Activated naive CD4-positive, alpha-beta T cell treated with anti-CD3 and anti-CD28 coated beads, Interleukin-2, amount 50 U/mL, for 24 hours (primary cell): Measurements from ENCODE around the gene PRKN.
A peak's percentile ranks its signal among the peaks of the same experiment; 100 is the strongest.
"Not testable (repeated sequence)": the region's sequence is repeated elsewhere in the genome, so short reads cannot be mapped to it uniquely, and the experiment has no call there.

Source experiments
- H3K27ac Mint-ChIP-seq: one replicate; pipeline ENCODE4 v1.8.0; 2021; ENCODE audit warnings: mild to moderate bottlenecking, mixed read lengths
- H3K27me3 Mint-ChIP-seq: one replicate; pipeline ENCODE4 v1.8.0; 2021; ENCODE audit warnings: mixed read lengths
- H3K36me3 Mint-ChIP-seq: one replicate; pipeline ENCODE4 v1.8.0; 2021; ENCODE audit warnings: mixed read lengths
- H3K4me1 Mint-ChIP-seq: one replicate; pipeline ENCODE4 v1.8.0; 2021; ENCODE audit warnings: mixed read lengths
- H3K4me3 Mint-ChIP-seq: one replicate; pipeline ENCODE4 v1.8.0; 2021; ENCODE audit warnings: mild to moderate bottlenecking, mixed read lengths
- H3K9me3 Mint-ChIP-seq: one replicate; pipeline ENCODE4 v1.8.0; 2021; ENCODE audit warnings: mixed read lengths

PRKN gene

DNA sequence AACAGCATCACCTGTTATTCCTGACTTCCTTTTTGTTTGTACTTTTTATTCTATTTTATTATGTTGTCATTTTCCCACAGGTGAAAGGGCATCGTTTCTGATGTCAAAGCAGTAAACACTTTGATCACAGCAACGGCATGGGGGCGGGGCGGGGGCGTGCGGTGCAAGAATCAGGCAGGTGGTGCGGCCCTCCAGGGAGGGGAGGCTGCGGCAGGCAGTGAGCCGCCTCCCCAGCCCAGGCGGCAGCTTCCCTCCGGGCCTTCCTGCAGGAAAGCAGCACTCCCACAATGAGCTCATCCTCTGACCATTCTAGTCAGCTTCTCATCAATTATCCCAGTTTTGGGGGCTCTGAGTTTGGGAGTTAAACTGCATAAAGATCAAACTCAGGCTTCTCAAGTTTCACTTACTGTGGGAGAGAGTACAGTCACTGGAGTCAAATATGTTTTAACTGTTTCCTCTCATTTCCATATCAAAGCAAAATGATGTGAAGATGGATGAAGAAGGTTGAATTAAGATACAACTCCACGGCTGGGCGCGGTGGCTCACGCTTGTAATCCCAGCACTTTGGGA, 845.3 kb downstream of the PRKN start:
- Mint-ChIP-seq H3K36me3 (no peaks in the 10 kb centered on the region), H3K4me3 (no peak overlapping the region), H3K27ac (no peak overlapping the region), H3K4me1 (no peaks in the 10 kb centered on the region), H3K27me3 (no peaks in the 10 kb centered on the region), H3K9me3 (no peaks in the 10 kb centered on the region)

DNA sequence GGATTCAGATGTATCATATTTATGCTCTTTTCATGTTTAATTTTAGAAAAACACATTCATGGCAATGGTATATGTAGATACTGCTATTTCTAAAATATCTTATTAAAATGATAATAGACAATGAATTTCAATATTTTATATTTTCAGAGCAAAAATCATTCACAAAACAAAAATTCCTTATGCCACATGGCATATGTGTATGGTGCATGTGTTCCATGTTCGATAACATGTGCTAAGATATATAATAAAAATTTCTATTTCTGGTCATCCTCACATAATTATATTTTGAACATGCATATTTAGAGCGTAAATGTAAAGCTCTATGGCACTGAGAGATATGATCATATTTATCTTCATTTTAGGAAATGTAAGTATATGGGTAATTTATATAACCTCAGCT, 847.5 kb downstream of the PRKN start:
- no peaks in the 10 kb centered on the region for H3K4me1 Mint-ChIP-seq
- no peak overlapping the region for H3K4me3 Mint-ChIP-seq
- no peak overlapping the region for H3K27ac Mint-ChIP-seq
- no peaks in the 10 kb centered on the region for H3K27me3 Mint-ChIP-seq
- no peaks in the 10 kb centered on the region for H3K9me3 Mint-ChIP-seq
- H3K36me3 Mint-ChIP-seq, result no peaks in the 10 kb centered on the region

DNA sequence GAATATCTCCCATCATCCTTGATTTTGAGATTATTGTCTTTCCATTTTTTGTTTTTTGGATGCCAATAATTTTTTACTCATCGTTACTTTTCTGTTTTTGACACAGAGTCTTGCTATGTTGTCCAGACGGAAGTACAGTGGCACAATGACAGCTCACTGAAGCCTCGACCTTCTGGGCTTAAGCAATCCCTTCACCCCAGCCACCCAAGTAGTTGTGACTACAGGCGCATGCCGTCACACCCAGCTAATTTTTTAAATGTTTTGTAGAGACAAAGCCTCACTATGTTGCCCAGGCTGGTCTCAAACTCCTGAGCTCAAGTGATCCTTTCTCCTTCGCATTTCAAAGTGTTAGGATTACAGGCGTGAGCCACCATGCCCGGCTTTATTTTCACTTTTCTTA, 851.3 kb downstream of the PRKN start:
- H3K27ac Mint-ChIP-seq, result no peak overlapping the region
- no peaks in the 10 kb centered on the region for H3K4me1 Mint-ChIP-seq
- H3K36me3 Mint-ChIP-seq, result no peaks in the 10 kb centered on the region
- no peaks in the 10 kb centered on the region for H3K27me3 Mint-ChIP-seq
- no peak overlapping the region for H3K4me3 Mint-ChIP-seq
- H3K9me3 Mint-ChIP-seq, result no peaks in the 10 kb centered on the region

DNA sequence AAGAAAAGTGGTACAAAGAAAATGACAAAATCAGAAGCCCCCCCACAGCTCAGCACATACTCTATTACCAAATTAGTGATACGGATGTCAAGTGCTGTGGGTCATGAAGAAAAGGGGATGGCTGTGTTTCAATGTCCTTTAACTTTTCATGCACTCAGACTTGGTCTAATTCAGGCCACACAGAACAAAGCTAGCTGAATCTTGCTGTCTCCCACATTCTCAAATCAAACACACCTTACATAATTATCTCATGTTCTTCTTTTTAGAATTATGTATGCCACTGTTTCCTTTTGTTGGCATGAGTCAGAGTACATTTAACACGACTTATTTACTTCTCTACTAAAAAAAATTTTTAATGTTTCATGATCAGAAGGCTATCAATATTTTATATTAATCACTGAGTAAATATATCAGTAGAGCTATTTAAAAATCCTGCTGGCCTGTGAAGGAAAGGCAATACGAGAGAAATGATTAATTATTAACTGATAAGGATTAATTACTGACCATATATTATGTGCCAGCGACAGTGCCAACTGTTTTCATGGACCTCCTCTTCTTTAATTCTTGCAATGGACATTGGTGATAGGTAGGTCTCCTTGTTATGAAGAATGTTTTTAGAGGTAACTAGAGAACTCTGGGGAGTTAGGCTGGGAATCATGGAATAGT, 857.2 kb downstream of the PRKN start:
- Mint-ChIP-seq H3K27ac (no peak overlapping the region), H3K9me3 (no peaks in the 10 kb centered on the region), H3K4me1 (no peaks in the 10 kb centered on the region), H3K4me3 (no peak overlapping the region), H3K27me3 (no peaks in the 10 kb centered on the region), H3K36me3 (peaks cover 4% of the 10 kb centered on the region)

DNA sequence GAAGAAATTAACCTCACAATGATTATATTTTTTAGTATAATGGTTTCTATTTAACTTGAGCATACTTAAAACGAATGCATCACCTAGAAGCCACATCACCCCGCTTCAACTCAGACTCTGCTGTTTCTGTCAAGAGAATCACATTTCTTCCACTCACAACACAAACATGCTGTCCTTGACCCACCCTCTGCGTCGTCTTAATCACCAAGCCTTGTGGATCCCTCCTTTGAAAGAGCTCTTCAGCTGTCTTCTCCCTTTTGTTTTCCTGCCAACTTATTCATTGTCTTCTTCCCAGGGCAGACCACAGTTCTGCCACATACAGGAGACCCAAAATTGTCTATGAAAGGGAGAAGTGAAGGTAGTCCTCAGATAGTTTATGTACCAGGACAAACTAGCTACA, 858.1 kb downstream of the PRKN start:
- no peaks in the 10 kb centered on the region for H3K9me3 Mint-ChIP-seq
- H3K36me3 Mint-ChIP-seq, result peaks cover 4% of the 10 kb centered on the region
- no peak overlapping the region for H3K27ac Mint-ChIP-seq
- no peaks in the 10 kb centered on the region for H3K27me3 Mint-ChIP-seq
- no peak overlapping the region for H3K4me3 Mint-ChIP-seq
- H3K4me1 Mint-ChIP-seq, result no peaks in the 10 kb centered on the region

DNA sequence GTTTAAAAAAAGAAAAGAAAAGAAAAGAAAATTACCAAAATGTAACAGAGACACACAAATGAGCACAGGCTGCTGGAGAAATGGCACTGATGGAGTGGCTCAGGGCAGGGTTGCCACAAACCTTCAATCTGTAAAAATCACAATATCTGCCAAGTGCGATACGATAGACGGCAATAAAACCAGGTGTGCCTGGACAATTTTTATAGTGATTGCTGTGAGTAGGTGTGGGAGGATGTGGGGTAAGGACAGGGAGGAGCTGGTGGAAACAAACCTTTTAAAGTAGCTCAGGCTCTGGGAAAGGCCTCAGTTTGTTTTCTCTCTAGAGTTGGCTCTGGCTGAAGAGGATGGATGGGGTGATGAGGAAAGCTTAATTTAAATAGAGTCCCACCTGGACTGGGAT, 861.0 kb downstream of the PRKN start:
- no peaks in the 10 kb centered on the region for H3K9me3 Mint-ChIP-seq
- no peaks in the 10 kb centered on the region for H3K27me3 Mint-ChIP-seq
- H3K4me1 Mint-ChIP-seq, result no peaks in the 10 kb centered on the region
- H3K4me3 Mint-ChIP-seq, result no peak overlapping the region
- no peak overlapping the region for H3K27ac Mint-ChIP-seq
- peaks cover 4% of the 10 kb centered on the region for H3K36me3 Mint-ChIP-seq

DNA sequence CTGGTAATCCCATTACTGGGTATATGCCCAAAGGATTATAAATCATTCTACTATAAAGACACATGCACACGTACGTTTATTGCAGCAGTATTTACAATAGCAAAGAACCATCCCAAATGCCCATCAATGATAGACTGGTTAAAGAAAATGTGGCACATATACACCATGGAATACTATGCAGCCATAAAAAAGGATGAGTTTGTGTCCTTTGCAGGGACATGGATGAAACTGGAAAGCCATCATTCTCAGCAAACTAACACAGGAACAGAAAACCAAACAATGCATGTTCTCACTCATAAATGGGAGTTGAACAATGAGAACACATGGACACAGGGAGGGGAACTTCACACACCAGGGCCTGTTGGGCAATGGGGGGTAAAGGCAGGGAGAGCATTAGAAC, 866.5 kb downstream of the PRKN start:
- H3K9me3 Mint-ChIP-seq, H3K27me3 Mint-ChIP-seq, H3K36me3 Mint-ChIP-seq, H3K4me1 Mint-ChIP-seq, H3K4me3 Mint-ChIP-seq: not testable (repeated sequence)
- peak overlapping the region; percentile 74 for H3K27ac Mint-ChIP-seq

DNA sequence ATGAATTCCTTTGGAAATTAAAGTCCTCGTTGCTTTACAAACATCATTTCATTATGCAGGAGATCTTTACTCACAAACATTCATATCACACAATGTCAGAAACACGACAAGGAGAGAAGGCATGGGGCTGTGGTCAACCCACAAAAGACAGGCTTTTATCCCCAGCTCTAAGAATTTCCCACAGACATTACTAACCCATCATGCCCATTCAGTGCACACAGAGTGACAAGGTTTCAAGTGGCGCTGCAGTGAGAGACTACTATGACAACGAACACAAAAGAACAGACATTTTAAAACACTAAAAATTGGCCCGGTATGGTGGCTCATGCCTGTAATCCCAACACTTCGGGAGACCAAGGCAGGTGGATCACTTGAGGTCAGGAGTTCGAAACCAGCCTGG, 873.9 kb downstream of the PRKN start:
- Mint-ChIP-seq H3K4me3 (no peak overlapping the region), H3K27me3 (no peaks in the 10 kb centered on the region), H3K27ac (no peak overlapping the region), H3K4me1 (no peaks in the 10 kb centered on the region), H3K36me3 (no peaks in the 10 kb centered on the region), H3K9me3 (no peaks in the 10 kb centered on the region)

DNA sequence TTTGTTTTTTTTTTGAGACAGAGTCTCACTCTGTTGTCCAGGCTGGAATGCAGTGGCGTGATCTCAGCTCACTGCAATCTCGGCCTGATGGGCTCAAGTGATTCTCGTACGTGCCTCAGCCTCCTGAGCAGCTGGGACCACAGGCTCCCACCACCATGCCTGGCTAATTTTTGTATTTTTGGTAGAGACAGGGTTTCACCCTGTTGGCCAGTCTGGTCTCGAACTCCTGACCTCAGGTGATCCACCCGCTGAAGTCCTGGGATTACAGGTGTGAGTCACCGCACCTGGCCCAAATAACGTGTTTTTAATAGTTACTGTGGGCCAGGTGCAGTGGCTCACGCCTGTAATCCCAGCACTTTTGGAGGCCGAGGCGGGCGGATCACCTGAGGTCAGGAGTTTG, 876.1 kb downstream of the PRKN start:
- not testable (repeated sequence) for H3K4me3 Mint-ChIP-seq, H3K27me3 Mint-ChIP-seq, H3K36me3 Mint-ChIP-seq, H3K9me3 Mint-ChIP-seq, H3K4me1 Mint-ChIP-seq, H3K27ac Mint-ChIP-seq

DNA sequence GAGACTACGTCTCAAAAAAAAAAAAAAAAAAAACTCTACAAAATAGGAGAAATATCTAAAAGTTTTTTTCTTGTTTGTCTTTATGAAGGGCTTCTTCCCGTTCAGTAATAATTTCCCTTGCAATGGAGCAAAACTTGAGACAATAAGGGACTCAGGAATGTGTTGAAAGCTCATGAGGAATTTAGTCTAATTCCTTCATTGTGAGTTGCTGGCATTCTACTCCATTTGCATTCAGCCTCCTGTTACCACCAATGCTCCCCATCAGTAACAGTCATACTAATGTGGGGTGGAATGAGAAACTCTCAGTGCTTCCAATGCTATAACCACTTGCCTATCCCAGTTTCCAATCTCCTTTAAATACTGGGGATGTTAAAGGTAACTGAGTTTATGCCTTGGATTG, 877.0 kb downstream of the PRKN start:
- Mint-ChIP-seq H3K9me3 (no peaks in the 10 kb centered on the region), H3K36me3 (no peaks in the 10 kb centered on the region), H3K27me3 (no peaks in the 10 kb centered on the region), H3K27ac (no peak overlapping the region), H3K4me3 (no peak overlapping the region), H3K4me1 (no peaks in the 10 kb centered on the region)

DNA sequence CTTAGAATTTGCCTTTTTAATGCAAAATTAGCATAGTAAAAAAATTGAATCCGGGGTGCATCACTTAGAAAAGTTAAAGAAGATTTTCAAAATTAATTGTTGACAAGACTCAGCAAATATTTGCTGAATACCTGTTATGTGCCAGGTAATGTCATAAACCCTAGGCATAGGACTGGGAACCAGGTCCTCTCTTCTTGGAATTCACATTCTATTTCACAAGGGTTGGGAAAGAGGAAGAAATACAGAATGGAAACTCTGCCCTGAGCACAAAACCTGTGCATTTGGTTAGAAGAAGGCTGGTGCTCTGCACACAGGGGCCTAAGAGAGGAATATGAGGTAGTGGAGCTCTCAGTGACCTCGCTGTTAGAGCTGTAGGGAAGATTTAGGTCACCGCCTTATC, 879.9 kb downstream of the PRKN start:
- Mint-ChIP-seq H3K4me3 (no peak overlapping the region), H3K36me3 (no peaks in the 10 kb centered on the region), H3K27ac (no peak overlapping the region), H3K27me3 (no peaks in the 10 kb centered on the region), H3K9me3 (no peaks in the 10 kb centered on the region), H3K4me1 (no peaks in the 10 kb centered on the region)

DNA sequence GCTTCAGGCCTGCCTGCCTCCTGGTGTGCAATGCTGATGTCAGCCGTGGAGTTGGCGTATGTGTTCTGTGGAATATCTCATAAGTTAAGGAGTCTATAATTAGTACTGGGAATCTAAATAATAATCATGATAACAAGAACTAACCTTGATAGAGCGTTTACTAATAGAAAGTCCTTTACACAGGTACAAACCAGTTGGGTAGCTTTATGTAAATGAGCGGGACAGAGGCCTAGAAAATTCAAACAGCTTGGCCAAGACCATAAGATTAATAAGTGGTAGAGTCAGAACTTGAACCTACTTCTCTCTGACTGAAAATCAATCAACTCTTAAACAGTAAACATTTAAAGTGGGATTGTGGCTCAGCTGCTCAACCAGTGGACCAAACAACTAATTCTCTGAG, 882.8 kb downstream of the PRKN start:
- H3K4me1 Mint-ChIP-seq, result no peaks in the 10 kb centered on the region
- no peaks in the 10 kb centered on the region for H3K9me3 Mint-ChIP-seq
- H3K36me3 Mint-ChIP-seq, result no peaks in the 10 kb centered on the region
- H3K27me3 Mint-ChIP-seq, result no peaks in the 10 kb centered on the region
- no peak overlapping the region for H3K27ac Mint-ChIP-seq
- H3K4me3 Mint-ChIP-seq, result no peak overlapping the region

DNA sequence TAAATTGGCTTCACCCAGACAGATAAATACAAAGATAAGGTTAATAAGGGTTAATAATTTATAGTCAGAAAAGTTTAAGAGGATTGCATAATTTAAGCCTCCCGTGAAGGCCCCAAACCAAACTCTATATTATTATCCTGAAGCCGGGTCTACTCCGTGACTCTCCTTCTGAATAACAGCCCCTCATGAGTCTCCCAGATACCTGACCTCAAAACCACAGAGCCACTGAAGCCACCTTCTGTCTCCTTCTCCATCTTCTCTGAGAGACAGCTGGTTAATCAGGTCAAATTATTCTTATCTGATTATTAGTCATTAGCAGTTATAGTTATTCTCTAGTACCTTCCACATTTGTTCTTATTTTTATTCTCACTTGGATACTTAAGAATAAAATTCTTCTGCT, 884.5 kb downstream of the PRKN start:
- no peaks in the 10 kb centered on the region for H3K4me1 Mint-ChIP-seq
- no peak overlapping the region for H3K4me3 Mint-ChIP-seq
- H3K9me3 Mint-ChIP-seq, result no peaks in the 10 kb centered on the region
- no peaks in the 10 kb centered on the region for H3K36me3 Mint-ChIP-seq
- no peak overlapping the region for H3K27ac Mint-ChIP-seq
- no peaks in the 10 kb centered on the region for H3K27me3 Mint-ChIP-seq

DNA sequence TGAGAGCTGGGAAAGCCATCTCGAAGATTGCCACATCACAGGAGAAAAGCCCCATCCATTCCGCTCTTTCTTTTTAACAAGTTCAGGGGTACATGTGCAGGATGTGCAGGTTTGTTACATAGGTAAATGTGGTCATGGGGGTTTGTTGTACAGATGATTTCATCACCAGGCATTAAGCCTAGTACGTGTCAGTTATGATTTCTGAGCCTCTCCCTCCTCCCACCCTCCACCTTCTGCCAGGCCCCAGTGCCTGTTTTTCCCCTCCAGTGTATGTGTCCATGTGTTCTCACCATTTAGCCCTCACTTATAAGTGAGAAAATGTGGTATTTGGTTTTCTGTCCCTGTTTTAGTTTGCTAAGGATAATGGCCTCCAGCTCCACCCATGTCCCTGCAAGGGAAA, 887.2 kb downstream of the PRKN start:
- no peaks in the 10 kb centered on the region for H3K36me3 Mint-ChIP-seq
- no peaks in the 10 kb centered on the region for H3K9me3 Mint-ChIP-seq
- H3K27ac Mint-ChIP-seq, result no peak overlapping the region
- no peak overlapping the region for H3K4me3 Mint-ChIP-seq
- H3K27me3 Mint-ChIP-seq, result no peaks in the 10 kb centered on the region
- H3K4me1 Mint-ChIP-seq, result no peaks in the 10 kb centered on the region

DNA sequence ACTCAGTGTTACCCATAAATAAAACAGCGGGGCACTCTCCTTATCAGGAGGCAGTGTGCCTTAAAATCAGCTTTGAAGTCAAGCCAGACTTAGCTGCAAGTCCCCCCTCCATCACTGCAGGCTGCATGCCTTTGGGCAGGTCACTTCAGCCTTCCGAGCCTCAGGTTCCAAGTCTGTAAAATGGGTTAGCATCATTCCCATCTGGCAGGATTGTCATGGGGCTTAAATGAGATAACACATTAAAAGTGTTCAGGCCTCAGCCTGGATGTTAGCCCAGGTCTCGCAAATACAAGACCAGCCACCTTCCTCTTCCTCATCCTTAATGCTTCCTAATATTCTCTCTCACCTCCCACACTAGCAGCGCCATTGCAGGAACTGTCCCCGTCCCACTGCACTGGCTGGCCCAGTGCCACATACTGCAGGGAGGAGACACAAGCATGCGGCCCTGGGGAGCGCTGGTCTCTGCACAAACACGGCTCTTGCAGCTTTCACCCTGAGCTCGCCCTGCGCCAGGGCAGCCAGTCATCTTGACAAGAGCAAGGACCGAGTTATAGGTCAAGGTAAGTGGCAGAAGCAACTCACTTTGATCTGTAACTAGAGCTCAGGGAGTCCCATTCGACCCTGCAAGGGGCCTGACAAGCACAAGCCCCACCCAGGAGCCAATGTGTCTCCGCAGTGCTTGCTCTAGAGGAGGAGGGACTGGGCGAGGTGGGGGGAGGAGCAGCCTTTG, 889.1 kb downstream of the PRKN start:
- Mint-ChIP-seq H3K9me3 (no peaks in the 10 kb centered on the region), H3K36me3 (no peaks in the 10 kb centered on the region), H3K4me1 (no peaks in the 10 kb centered on the region), H3K27me3 (no peaks in the 10 kb centered on the region), H3K27ac (no peak overlapping the region), H3K4me3 (no peak overlapping the region)

DNA sequence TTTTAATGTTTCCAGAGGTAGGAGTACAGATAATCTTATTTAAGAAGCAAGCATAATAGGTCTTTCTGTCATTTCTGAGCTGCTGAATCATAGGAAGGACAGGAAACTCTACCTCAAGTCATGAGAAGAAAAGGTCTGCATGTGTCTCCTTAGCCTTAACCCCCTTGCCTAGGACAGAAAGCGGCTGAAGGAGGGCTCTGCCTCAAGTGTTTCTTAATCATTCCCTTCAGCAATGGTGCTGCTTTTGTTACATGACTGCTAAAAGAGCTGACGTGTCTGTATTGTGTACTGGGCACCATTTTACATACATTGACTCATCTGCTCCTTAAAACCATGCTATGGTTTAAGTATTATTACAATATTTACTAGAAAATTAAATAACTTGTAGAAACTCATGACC, 889.7 kb downstream of the PRKN start:
- Mint-ChIP-seq H3K36me3 (no peaks in the 10 kb centered on the region), H3K27me3 (no peaks in the 10 kb centered on the region), H3K4me3 (no peak overlapping the region), H3K4me1 (no peaks in the 10 kb centered on the region), H3K9me3 (no peaks in the 10 kb centered on the region), H3K27ac (no peak overlapping the region)

DNA sequence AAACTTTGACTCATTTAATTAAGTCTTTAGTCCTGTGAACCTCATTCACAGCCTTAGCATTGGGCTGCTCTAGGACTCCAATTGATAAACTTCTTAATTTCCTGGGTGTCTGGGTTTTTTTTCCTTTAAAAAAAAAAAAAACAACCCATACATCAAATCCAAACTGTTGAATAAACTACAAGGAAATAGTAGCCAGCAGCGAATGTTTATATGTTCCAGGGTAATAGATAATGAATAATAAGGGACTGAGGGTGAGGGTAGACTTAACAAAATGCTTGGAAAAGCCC, 890.2 kb downstream of the PRKN start:
- Mint-ChIP-seq H3K27ac (no peak overlapping the region), H3K4me3 (no peak overlapping the region), H3K27me3 (no peaks in the 10 kb centered on the region), H3K4me1 (no peaks in the 10 kb centered on the region), H3K9me3 (no peaks in the 10 kb centered on the region), H3K36me3 (no peaks in the 10 kb centered on the region)
